ENCODE measurements around the gene IRX6.
A peak's percentile ranks its signal among the peaks of the same experiment; 100 is the strongest.

The IRX6 gene

GRCh38 chr16:55357241-55357640 lies 33.2 kb downstream of the IRX6 start:
- no peak for DNase-seq (ENCODE audit: low read depth)
- TF ChIP-seq CTCF (IDR thresholded peaks at IDR 0.05; ENCODE audit: control insufficient read depth, extremely low read depth, insufficient read depth) = no peak
- H3K4me3 ChIP-seq (ENCODE audit: low read depth, low read length) = no peak overlapping the region

GRCh38 chr16:55359946-55360345 lies 35.9 kb downstream of the IRX6 start:
- no peak for TF ChIP-seq CTCF (IDR thresholded peaks at IDR 0.05; ENCODE audit: control insufficient read depth, extremely low read depth, insufficient read depth)
- no peak for DNase-seq (ENCODE audit: low read depth)
- no peak overlapping the region for H3K4me3 ChIP-seq (ENCODE audit: low read depth, low read length)

- DNase-seq (ENCODE audit: low read depth) = no peak
- TF ChIP-seq CTCF (IDR thresholded peaks at IDR 0.05; ENCODE audit: control insufficient read depth, extremely low read depth, insufficient read depth) = no peak
- no peak overlapping the region for H3K4me3 ChIP-seq (ENCODE audit: low read depth, low read length)
Observed at GRCh38 chr16:55364811-55365210, 40.8 kb downstream of the IRX6 start.

GRCh38 chr16:55367301-55367811 lies 43.4 kb downstream of the IRX6 start:
- TF ChIP-seq CTCF (IDR thresholded peaks at IDR 0.05; ENCODE audit: control insufficient read depth, extremely low read depth, insufficient read depth) = no peak
- no peak for DNase-seq (ENCODE audit: low read depth)
- no peak overlapping the region for H3K4me3 ChIP-seq (ENCODE audit: low read depth, low read length)

GRCh38 chr16:55367866-55368603 lies 44.0 kb downstream of the IRX6 start:
- H3K4me3 ChIP-seq (ENCODE audit: low read depth, low read length) = no peak overlapping the region
- no peak for DNase-seq (ENCODE audit: low read depth)
- no peak for TF ChIP-seq CTCF (IDR thresholded peaks at IDR 0.05; ENCODE audit: control insufficient read depth, extremely low read depth, insufficient read depth)

- DNase-seq (ENCODE audit: low read depth) = peak; percentile 46
- no peak for TF ChIP-seq CTCF (IDR thresholded peaks at IDR 0.05; ENCODE audit: control insufficient read depth, extremely low read depth, insufficient read depth)
- no peak overlapping the region for H3K4me3 ChIP-seq (ENCODE audit: low read depth, low read length)
Observed at GRCh38 chr16:55369151-55369550, 45.1 kb downstream of the IRX6 start.

Measured in LNCaP clone FGC (cell line).